Fibroblast of skin of right quadriceps (primary cell): ENCODE results near the gene EPHA1.

Experiments
- DNase-seq: peaks from one replicate; pipeline ENCODE4 v3.0.0-alpha.2; 2013

Gene EPHA1

DNA sequence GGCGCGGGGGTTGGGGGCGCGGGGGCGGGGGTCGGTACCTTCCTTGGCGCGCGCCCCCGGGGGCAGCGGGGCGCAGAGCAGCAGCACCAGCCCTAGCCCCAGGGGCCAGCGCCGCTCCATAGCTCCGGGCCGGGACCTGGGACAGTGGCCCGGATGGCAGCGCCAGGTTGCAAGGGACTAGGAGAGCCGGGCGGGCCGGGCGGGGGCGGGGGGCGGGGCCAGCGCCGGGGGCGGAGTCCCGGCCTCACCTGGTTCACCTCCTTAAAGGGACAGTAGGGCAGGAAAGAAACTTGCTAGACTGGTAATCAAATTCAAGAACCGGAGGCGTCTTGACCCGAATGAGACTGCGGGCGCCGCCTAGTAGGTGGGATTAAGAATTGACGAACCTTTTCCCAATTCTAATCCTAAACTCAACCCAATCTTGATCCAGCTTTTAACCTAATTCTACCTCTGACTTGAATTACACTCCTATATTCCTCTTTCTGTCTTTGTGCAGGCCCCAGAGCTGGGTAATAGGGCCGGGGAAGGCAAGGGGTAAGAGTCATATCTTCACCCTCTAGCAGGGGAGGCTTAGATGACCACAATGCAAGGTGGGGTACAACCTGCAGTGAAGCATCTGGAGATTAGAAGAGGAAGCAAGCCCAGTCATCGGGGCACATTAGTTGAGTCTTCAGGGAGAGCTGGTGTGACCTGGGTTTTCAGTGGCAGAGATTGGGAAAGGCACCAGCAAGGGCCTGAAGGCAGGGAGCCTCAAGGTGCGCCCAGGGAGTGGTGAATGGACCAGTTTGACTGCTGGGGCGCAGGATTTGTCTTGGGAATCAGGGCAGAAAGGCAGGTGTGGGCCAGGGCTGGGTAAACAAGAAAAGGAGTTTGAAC lies at the start of gene EPHA1:
Gene EPHA1 (minus strand): TSS at position 171 of the 876 bp plus-strand sequence. CDS start 51 bp downstream, at position 120.
- DNase-seq = no peak

- DNase-seq = peak; percentile 87
Observed at GRCh38 chr7:143458263-143458662, 49.6 kb upstream of the EPHA1 start.

- DNase-seq = peak; percentile 85
Observed at GRCh38 chr7:143456992-143457793, 48.5 kb upstream of the EPHA1 start.

GRCh38 chr7:143455942-143456341 lies 47.3 kb upstream of the EPHA1 start:
- no peak for DNase-seq

- no peak for DNase-seq
Observed at GRCh38 chr7:143455491-143455890, 46.8 kb upstream of the EPHA1 start.

- DNase-seq = peak; percentile 24
Observed at GRCh38 chr7:143454091-143454680, 45.5 kb upstream of the EPHA1 start.

DNA sequence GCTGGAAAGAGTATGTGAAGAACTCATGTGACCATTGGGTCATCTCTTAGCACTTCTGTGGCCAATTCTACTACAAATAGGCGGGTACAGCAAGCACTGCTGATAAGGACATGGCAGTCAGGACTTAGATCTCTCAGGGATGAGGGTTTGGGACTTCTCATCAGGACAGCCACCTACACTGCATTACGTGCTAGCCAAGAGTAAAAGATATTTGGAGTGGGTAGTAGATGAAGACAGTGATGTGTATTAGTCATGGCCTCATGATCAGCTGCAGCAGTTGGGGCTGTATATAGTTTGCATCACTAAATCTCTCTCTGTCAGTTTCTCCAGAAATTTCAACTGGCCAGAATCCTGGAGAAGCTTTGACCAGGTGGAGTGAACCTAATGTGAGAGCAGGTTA lies 43.8 kb upstream of the EPHA1 start:
- no peak for DNase-seq

DNA sequence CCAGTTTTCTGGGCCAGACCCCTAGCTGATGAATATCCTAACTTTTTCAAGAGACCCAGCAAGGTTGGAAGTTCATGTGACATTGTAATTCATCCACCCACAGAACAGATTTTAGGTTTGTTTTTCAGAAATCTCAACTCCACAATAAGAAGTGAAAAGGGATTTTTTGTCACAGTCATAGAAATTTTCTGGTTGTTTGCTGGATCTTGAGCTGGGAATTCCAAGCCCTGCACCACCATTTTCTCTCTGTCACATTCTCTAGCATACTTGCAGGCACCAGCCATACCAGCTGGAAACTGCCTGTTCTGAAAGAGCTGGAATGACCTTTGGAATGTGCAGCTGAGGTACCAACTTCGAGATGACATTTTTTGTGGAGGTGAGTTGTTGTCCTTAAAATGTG lies 43.1 kb upstream of the EPHA1 start:
- DNase-seq = no peak

- no peak for DNase-seq
Observed at GRCh38 chr7:143451122-143451521, 42.5 kb upstream of the EPHA1 start.

- no peak for DNase-seq
Observed at GRCh38 chr7:143449793-143450192, 41.1 kb upstream of the EPHA1 start.

- no peak for DNase-seq
Observed at GRCh38 chr7:143448429-143448828, 39.8 kb upstream of the EPHA1 start.

- no peak for DNase-seq
Observed at GRCh38 chr7:143447466-143447865, 38.8 kb upstream of the EPHA1 start.

DNA sequence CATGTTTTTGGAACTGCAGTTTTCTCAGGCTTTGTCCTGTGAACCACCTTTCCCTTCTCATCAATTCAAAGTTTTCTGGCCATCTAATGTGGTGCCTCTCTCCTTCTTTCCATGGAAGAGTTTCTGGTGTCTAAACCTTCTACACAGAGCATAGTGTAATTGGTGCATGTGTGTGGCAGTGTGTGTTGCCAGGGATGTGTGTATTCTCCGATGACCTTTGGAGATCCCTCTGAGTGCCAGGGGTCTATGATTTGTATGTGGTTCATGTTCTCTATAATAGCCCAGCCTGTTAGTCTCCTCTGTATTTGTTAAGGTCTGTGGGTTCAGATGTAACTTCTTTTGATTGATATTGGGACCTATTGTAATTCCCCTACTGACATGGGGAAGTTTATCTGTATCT lies 36.1 kb upstream of the EPHA1 start:
- no peak for DNase-seq

DNA sequence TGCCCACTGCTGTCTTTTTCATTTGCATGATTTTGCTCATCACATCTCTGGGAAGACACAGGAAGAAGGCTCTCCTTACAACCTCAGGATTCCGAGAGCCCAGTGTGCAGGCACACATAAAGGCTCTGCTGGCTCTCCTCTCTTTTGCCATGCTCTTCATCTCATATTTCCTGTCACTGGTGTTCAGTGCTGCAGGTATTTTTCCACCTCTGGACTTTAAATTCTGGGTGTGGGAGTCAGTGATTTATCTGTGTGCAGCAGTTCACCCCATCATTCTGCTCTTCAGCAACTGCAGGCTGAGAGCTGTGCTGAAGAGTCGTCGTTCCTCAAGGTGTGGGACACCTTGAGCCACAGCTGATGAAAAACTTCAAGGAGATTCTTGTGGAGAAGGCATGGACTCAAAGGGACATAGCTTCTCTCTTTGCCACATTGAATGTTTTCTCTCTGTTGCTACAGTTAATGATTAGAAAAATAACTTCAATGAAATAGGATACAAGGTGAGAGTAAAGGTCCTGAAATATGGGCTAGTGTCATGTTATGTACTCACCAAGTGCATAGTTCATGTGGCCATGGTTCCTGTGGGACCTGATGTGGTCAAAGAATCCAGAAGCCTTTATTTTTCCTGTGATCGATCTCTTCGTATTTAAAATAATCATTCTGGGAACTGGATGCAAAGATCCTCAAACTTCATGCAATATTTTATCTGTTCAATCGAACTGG lies 35.6 kb upstream of the EPHA1 start:
- no peak for DNase-seq

GRCh38 chr7:143443153-143443552 lies 34.5 kb upstream of the EPHA1 start, which contains the start of gene TAS2R60:
TSS of gene TAS2R60 (plus strand) at chr7:143443453. CDS start at chr7:143443453, 0 bp downstream.
- no peak for DNase-seq

DNA sequence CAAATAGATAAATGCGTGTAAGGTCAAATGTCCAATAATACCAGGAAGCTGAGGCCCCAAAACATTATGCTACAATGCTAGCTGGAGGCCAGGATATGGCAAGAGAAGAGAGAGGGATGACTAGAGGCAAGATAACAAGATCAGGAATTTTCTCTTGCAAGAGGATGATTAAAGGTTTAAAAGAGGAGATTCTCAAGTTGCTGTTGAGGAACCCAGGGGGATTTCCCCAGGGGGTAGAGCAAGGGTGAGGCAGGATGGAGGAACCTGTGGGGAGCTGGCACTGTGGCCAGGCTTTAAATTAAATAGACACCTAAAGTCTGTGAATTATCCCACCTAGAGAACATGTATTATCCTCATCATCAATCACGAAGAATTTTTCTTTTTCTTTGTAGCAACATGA lies 31.2 kb upstream of the EPHA1 start:
- no peak for DNase-seq

GRCh38 chr7:143437578-143437977 lies 28.9 kb upstream of the EPHA1 start:
- DNase-seq = no peak

- DNase-seq = no peak
Observed at GRCh38 chr7:143436325-143436946, 27.8 kb upstream of the EPHA1 start.

DNA sequence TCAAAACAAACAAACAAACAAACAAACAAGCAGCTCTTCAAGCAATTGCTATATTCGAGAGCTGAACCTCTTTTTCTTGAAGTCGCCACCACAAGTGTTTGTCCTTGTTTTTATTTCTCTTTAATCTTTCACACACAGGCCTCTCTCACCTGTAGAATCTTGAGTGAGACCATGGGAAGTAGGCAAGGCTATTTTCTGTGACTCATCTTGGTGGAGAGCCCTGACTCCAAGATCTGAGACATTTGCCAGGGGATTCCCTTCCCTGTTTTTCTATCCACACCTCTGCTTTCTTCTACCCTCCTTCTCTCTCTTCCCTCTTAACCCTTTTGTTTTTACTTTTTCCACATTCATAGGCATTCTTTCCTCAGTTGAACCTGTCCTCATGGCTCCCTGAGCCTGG lies 26.6 kb upstream of the EPHA1 start:
- no peak for DNase-seq

DNA sequence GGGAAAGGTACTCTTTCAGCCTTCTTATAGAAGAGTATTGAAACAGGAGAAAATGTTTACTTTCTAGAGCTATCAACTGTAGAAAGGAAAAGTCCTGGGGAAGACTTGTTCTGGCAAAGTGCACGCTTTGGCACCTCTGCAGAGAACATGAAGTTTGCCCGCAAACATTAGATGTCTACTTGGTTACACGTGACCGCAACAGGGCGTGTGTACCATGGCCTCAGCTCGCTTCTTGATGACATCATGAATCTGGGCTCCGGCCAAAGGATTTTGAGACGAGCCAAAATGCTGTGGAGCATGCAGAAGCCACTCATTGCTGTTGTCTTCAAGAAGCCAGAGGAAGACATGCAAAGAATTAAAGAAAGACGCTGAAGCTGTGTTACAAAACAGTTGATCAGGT lies 26.0 kb upstream of the EPHA1 start:
- no peak for DNase-seq

- no peak for DNase-seq
Observed at GRCh38 chr7:143433759-143434158, 25.1 kb upstream of the EPHA1 start.

DNA sequence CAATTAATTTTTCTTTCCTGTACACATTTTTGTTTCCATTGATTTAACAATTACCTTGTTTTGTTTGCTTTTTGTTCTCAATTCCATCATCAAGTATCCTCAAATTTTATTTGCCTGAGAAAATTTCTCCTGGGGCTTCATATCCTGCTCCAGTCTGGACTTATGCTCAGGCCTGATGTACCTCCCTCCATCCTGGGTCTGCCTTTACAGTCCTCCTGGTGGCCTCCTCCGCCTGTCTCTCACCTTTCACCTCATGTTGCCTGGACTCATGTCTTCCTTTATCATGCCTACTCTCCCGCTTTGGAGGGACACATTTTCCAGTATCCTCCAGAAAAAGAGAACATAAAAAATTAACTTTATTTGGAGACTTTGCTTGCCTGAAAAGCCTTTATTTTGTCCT lies 22.5 kb upstream of the EPHA1 start:
- no peak for DNase-seq
